ENCODE data around the gene ZNF341. TPM values are rescaled to one million over a fixed set of nuclear protein-coding genes. Genes with fewer than 3 reads are reported as not detected.
"Not testable (repeated sequence)": the region's sequence is repeated elsewhere in the genome, so short reads cannot be mapped to it uniquely, and the experiment has no call there.

The ZNF341 gene
- total RNA-seq, 1 donor from 2014 or later = 2.4 TPM

DNA sequence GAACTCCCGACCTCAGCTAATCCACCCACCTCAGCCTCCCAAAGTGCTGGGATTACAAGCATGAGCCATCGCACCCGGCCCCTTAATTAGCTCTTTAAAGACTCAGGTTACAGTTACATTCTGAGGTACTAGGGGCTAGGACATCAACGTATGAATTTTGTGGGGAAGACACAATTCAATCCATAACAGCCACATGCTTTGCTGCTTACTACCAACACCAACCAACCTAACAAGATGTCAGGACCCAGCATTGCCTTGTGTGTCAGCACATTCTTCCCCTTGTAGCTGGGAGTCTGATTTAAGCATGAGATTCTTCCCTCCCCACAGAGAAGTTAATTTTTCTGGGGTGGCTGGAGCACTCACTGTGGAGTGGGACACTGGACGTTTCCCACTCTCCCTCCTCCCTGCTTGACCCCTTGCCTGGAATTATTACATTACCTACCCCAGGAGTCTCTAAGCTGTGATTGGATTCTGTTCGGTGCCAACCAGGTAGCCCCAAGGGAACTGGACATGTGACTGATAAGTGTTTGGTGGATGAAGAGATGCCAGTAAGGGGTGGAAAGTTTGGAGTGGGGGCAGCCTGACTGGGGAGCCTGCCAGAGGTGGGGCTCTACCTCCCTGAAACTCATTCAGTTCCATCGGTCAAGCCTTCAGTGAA is 6.1 kb upstream of the ZNF341 start:
- no peak for ATAC-seq
- intact Hi-C loops (cut with micrococcal nuclease) = no loop called here
- DNase-seq = no peak

DNA sequence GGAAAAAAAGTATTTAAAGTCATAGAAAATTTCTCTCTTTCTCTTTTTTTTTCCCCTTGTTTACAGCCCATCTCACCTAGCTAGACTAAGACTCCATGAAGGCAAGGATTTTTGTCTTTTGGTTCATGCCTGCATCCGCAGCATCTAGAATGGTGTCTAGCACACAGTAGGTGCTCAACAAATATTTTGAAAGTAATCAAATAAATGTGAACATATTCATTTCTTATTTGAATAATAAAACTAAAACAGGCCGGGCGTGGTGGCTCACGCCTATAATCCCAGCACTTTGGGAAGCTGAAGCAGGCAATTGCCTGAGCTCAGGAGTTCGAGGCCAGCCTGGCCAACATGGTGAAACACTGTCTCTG is 4.7 kb upstream of the ZNF341 start:
- intact Hi-C loops (cut with micrococcal nuclease) = no loop called here
- no peak for DNase-seq
- ATAC-seq = no peak

DNA sequence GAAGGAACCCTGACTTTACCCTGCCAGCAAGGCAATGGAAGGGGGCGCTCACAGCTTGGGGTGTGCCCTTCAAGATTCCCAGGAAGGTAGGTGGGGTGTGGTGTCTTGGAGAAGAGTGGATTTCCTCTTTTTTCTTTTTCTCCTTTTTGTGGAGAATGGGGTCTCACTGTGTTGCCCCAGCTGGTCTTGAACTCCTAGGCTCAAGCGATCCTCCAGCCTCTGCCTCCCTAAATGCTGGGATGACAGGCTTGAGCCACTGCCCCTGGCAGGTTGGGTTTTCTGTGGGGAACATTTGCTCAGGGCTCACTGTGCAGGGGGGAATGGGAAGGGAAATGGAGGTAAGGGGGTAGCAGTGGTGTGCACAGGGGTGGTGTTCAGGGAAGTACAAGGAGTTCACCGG is 4.0 kb upstream of the ZNF341 start:
- DNase-seq (no peak), ATAC-seq (no peak)
- intact Hi-C loops (cut with micrococcal nuclease) = no loop called here

DNA sequence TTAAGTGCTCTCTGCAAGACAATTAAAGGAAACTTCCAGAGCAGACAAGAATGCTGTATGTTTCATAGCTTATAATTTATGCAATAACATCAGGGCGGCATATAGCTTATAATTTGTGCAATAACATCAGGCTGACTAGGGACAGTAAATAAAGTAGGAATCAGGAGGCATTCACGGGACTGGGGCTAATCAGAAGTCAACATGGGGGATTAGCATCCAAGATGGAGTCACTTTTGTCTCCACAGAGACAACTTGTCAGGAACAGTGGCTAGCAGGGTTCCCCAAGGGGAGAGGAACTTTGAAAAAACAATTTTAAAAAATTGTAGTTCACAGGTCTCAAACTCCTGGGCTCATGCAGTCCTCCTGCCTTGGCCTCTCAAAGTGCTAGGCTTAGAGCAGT is 3.3 kb upstream of the ZNF341 start:
- no peak for ATAC-seq
- intact Hi-C loops (cut with micrococcal nuclease) = no loop called here
- no peak for DNase-seq

DNA sequence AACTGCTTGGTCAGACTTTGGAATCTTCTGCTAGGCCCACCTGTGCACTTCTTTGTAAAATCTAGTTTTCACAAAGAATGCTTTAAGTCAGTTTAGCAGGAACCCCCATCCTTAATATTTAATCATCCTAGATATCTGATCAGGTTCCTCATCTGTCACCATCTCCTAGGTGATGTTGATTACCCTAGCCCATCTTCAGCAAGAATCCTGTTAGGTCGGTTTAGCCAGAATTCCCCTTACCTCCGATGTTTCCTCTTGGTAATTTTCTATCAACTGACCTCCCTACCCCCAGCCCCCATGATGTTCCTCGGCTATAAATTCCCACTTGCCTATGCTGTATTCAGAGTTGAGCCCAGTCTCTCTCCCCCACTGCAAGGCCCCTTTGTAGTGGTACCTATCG is 2.7 kb upstream of the ZNF341 start:
- ATAC-seq (no peak), DNase-seq (no peak)
- intact Hi-C loops (cut with micrococcal nuclease) = no loop called here

DNA sequence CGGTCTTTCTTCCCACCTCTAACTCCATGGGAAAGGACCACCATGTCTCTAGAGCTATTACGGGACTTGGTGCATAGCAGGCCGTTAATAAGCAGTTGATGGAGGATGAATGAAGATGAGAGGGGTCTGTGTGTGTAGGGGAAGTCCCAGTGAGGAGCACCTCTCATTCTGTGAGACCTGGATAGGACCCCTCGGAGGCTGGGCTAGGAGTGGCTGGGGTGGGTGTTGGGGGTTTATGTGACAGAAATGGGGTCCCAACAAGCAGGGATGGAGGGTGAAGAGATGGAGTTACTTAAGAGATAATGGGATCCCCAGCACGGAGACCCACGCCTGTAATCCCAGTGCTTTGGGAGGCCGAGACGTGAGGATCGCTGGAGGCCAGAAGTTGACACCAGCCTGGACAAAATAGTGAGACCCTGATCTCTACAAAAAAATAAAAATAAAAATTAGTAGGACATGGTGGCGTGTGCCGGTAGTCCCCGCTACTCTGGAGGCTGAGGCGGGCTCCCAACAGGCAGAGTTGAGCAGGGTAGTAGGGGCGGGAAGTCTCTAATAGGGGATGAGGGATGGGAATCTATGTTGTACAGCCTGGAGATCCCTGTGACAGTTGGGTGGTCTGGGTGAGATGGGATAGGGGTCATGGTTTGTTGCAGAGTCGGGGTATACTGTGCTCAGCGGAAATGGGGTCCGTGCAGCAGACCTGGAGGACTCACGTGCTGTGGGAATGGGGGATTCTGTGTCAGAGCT is 677 bp upstream of the ZNF341 start:
- peak; percentile 2 for ATAC-seq
- intact Hi-C loops (cut with micrococcal nuclease) = no loop called here
- no peak for DNase-seq

DNA sequence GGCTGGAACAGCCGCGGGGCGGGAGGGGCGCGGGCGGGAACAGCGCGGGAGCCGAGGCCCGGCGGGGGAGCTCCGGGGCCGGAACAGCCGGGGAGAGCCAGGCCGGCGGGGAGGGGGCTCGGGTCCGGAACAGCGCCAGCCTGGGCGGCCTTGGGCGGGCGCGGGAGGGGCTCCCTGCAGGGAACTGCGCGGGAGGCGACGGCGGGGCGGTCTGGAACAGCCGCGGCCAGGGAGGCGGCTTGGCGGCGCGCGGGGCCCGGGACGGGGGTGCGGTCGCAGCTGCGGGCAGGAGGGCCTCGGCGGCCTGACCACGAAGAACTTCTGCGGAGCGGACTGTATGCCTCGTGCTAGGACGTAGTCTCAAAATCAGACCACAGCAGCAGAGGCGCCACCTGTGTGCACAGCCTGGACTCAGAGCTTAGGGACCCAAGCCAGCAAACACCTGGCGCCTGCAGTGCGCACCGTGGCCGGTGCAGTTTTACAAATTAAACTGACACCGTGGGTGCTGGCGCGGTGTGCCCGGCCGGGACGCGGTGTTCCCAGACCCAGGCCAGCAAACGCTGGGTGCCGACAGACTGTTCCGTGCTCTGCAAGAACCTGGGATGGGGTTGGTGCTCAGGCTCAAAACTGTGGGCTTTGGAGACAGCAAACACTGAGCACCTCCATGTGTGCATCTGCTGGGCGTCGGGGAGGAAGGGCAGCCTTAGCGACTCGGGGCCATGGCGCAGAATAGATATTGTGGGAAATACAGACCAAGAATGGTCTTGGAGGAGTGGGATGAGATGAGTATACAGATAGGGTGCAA is 572 bp downstream of the ZNF341 start:
- DNase-seq (peak; percentile 94), ATAC-seq (peak; percentile 83)
- intact Hi-C loops (cut with micrococcal nuclease) = no loop called here

DNA sequence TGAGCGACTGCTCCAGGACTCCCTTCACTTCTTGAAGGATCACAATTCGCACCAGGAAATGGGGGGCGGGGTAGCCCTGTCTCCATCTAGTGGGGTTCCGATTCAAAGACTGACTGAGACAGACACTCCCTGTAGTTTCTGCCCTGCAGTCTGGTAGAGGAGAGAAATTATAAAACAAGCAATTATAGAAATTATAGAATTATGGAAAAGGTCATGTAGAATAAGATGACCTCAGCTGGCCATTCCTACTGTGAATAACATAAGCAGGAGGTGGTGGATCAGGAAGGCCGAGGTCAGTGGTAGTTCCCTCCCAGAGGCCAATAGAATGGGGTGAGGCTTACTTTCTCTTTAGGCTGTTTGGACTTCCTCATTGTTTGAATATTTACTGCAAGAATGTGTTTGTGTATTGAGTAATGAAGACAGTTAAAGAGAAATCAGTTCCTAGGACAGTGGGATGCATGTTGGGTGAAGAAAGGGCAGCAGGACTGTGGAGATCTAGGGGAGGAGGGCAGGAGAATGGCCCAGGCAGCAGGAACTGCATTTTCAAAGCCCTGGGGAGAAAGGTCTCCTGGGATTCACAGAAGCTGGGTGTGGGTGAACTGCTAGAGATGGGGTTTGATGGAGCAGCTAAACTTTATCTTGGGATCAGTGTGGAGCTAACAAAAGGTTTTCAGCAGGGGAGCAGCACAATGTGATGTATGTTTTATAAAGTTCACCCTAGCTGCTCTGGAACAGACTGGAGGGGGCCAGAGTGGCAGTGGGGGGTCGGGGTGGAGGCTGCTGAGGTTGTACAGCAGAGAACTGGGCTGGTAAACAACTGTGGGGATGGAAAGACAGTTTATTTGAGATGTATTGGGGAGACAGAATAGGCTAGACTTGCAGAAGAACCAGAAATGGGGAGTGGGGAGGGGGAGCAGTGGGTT is 2.1 kb downstream of the ZNF341 start:
- ATAC-seq (no peak), DNase-seq (peak; percentile 33)
- intact Hi-C loops (cut with micrococcal nuclease) = no loop called here

DNA sequence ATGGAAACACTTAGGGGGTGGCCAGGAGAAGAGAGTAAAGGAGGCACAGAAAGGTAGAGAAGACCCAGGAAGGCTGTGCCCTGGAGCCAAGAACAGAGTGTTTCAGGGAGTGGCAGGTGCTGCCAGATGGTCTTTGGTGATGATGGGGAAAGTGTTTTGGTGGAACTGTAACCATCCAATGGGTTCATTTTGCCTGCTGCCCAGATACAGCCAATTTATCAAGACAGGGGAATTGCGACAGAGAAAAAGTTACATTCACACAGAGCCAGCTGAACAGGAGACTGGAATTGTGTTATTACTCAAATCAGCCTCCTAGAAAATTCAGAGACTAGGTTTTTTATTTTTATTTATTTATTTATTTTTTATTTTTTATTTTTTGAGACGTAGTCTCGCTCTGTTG is 5.2 kb downstream of the ZNF341 start:
- intact Hi-C loops (cut with micrococcal nuclease) = no loop called here

DNA sequence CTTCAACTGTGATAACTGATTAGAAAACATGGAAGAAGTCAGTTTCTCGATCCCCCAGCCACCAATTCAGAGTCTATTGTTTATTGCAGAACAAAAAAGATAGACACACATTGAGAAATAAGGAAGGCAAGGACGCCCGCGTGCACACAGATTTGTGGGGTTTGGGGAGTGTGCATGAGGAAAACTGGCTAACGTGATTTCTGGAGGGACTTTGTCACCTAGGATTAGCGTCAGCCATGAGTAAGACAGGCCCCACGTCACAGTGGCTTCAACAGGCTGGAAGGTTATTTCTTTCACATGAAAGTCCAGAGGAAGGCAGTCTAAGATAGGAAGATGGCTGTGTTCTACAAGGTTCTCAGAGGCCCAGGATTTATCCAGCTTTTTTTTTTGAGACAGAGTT is 7.7 kb downstream of the ZNF341 start:
- no peak for ATAC-seq
- no peak for DNase-seq
- intact Hi-C loops (cut with micrococcal nuclease) = no loop called here

More for the DNA sequence above, 5.2 kb downstream of the ZNF341 start:
- DNase-seq (no peak), ATAC-seq (no peak)

DNA sequence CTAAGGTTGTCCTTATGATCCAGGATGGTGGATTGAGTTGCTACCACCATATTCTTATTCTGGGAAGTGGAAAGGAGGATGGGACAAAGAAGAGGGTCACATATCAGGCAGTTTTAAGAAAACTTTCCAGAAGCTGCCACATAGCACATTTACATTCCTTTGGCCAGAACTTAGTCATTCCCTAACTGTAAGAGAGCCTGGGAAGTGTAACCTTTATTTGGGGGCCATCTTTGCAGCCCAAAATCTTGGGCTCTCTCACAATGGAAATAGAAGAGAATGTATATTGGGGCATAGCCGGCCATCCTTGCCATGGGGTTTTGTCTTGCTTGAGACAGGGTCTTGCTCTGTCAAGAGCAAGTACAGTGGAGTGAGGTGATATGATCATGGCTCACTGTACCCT is 8.4 kb downstream of the ZNF341 start:
- ATAC-seq = no peak
- intact Hi-C loops (cut with micrococcal nuclease) = no loop called here
- DNase-seq = no peak

DNA sequence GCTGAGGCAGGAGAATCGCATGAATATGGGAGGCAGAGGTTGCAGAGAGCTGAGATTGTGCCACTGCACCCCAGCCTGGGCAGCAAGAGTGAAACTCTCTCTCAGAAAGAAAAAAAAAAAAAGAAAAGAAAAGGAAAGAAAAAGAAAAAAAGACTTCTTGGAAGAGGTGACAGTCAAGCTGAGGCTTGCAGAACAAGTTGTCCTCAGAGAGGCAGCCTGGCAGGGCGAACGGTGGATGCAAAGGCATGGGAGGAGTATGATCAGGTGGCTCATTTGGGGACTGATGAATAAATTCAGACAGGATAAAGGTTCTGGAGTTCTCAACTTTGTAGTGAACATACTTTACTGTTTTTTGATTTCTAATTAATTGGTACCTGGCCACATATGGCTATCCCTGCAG is 12.4 kb downstream of the ZNF341 start:
- no peak for DNase-seq
- intact Hi-C loops (cut with micrococcal nuclease) = no loop called here
- no peak for ATAC-seq

DNA sequence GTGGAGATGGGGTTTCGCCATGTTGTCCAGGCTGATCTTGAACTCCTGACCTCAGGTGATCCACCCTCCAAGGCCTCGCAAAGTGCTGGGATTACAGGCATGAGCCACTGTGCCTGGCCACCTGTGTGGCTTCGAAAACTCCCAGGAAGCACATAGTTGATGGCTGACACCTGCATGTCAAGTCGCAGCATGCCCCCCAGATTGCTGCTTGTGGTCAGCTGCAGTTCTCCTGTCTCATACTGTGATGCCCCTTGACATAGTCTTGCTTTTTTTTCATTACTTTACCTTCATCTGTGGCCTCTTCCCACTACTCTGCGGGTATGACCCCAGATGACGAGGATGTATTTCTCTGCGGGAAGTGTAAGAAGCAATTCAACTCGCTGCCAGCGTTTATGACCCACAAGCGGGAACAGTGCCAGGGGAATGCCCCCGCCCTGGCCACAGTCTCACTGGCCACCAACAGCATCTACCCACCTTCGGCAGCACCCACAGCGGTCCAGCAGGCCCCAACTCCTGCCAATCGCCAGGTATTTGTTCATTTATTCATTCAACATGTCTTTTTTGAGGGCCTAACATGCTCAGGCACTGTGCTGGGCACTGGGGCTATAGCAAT is 13.1 kb downstream of the ZNF341 start:
- intact Hi-C loops (cut with micrococcal nuclease) = no loop called here
- DNase-seq (no peak), ATAC-seq (no peak)

DNA sequence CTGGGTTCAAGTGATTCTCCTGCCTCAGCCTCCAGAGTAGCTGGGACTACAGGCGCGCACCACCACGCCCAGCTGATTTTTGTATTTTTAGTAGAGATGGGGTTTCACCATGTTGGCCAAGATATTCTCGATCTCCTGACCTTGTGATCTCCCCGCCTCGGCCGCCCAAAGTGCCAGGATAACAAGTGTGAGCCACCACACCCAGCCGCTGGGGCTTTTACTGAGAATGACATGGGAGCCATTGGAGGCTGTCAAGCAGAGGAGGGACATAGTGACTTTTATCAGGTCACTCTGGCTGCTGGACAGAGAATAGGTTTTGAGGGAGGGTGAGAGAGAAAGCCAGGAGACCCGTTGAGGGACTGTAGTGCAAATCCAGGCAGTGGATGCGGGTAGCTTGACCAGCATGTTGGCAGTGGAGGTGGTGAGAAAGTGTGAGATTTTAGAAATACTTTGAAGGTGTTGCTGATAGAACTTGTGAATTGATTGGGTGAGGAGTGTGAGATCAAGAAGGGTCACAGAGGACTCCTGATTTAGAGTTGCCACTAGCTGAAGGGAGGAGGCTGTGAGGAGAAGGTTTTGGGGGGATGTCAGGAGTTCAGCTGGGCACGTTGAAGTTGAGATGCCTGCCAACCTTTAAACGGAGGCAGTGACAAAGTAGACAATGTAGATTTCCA is 14.7 kb downstream of the ZNF341 start:
- DNase-seq (no peak), ATAC-seq (no peak)
- intact Hi-C loops (cut with micrococcal nuclease) = no loop called here

DNA sequence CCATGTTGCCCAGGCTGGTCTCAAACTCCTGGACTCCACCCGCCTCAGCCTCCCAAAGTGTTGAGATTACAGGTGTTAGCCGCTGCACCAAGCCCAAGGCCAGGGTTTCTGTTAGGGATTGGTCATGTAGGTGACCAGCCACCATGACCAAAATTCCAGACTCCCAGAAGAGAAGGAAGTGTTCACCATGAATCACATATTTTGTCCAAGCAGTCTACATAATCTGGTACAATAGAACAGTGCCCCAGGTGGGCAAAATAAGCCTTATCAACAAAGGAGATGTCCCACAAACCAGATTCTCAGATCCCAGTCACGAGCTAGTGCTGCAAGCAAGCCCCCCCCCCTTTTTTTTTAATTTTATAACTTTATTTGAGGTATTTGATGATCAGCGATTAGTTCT is 20.0 kb downstream of the ZNF341 start:
- no peak for DNase-seq
- ATAC-seq = no peak
- intact Hi-C loops (cut with micrococcal nuclease) = no loop called here

DNA sequence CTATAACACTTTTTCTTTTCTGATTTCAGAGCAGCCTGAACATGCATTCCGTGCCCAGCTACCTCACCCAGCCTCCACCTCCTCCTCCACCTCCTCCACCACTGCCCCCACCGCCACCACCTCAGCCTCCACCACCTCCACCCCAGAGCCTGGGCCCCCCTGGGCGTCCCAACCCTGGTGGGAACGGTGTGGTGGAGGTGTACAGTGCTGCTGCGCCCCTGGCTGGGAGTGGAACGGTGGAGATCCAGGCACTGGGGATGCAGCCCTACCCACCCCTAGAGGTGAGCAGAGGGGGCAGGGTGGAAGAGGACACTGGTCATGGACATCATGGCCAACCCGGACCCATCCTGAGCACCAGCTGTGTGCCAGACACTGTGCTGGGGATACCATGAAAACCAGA is 21.3 kb downstream of the ZNF341 start:
- DNase-seq (no peak), ATAC-seq (no peak)
- intact Hi-C loops (cut with micrococcal nuclease) = no loop called here

DNA sequence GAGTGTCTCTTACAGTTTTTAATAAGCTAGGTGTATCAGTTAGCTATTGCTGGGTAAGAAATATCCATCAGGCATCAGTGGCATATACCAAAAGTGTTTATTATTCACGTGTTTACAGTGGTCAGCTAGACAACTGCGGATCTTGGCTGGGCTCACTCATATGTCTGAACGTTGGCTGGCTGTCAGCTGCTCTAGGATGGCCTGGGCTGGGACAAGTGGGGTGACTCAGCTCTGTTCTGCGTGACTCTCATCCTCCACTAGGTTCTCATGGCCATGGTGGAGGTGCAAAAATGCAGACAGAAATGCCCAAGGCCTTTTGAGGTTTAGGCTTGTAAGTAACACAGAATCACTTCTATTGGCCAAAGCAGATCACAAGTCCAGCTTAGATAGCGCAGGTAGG is 22.0 kb downstream of the ZNF341 start:
- intact Hi-C loops (cut with micrococcal nuclease) = no loop called here
- DNase-seq (no peak), ATAC-seq (no peak)

DNA sequence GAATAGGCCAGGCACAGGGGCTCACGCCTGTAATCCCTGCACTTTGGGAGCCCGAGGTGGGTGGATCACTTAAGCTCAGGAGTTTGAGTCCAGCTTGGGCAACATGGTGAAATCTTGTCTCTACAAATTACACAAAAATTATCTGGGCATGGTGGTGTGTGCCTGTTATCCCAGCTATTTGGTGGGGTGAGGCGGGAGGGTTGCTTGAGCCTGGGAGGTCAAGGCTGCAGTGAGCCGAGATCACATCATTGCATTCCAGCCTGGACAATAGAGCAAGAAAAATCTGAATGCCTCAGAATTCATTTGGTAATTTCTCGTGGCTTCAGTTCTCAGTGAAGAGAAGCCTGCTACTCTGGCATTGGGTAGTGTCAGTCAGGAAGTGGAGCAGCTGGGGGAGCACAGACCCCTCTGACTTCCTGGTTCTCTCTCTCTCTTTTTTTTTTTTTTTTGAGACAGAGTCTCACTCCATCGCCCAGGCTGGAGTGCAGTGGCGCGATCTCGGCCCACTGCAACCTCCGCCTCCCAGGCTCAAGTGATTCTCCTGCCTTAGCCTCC is 24.2 kb downstream of the ZNF341 start:
- DNase-seq, ATAC-seq: not testable (repeated sequence)

More for the DNA sequence above, 24.2 kb downstream of the ZNF341 start:
- intact Hi-C loops (cut with micrococcal nuclease) = not testable (repeated sequence)
